Keratinocyte (primary cell): ENCODE data around the gene CBFA2T3.

Source experiments
- CTCF ChIP-seq, 3 experiments: IDR thresholded peaks in 1 of 3; conservative IDR thresholded peaks in 1 of 3; optimal IDR thresholded peaks in 1 of 3; 2 replicates in 2 of 3; 3 replicates in 1 of 3; pipeline versions ENCODE3 to v1.5.1; 2011; ENCODE audit warnings: low read length in 3 of 3, mild to moderate bottlenecking in 3 of 3, moderate library complexity in 2 of 3, control low read depth in 1 of 3, inconsistent platforms in 1 of 3; ENCODE audit not compliant: insufficient read depth in 2 of 3; ENCODE audit errors: extremely low read depth in 1 of 3
- EZH2 ChIP-seq: IDR thresholded peaks from one replicate; pipeline ENCODE4 v1.6.1; 2012; ENCODE audit warnings: inconsistent platforms, mild to moderate bottlenecking, low read length, moderate library complexity

- TF ChIP-seq CTCF (optimal IDR thresholded peaks at IDR 0.05 in 1 of 3, IDR thresholded peaks at IDR 0.05 in 1 of 3, conservative IDR thresholded peaks at IDR 0.05 in 1 of 3; ENCODE audit: extremely low read depth in 1 of 3, insufficient read depth in 2 of 3, low read length in 3 of 3) (no peak), EZH2 (no peak)
Measured at GRCh38 chr16:89023151-89023551, 46.1 kb upstream of the CBFA2T3 start.
